Mononuclear cell (primary cell): ENCODE data around the gene RUFY2. TPM values are rescaled to one million over a fixed set of nuclear protein-coding genes. Genes with fewer than 3 reads are reported as not detected.
"Not testable (repeated sequence)": the region's sequence is repeated elsewhere in the genome, so short reads cannot be mapped to it uniquely, and the experiment has no call there.

ENCODE experiments used
- H3K27me3 ChIP-seq: 2 replicates; pipeline ENCODE4 v1.6.0; 2011; ENCODE audit warnings: low read length, control low read depth; ENCODE audit not compliant: insufficient read depth
- H3K4me1 ChIP-seq: 2 replicates; pipeline ENCODE4 v1.5.1; 2011; ENCODE audit warnings: mild to moderate bottlenecking, low read length, control low read depth; ENCODE audit not compliant: insufficient read depth
- H3K4me3 ChIP-seq: 2 replicates; pipeline ENCODE4 v1.5.1; 2011; ENCODE audit warnings: mild to moderate bottlenecking, low read length, moderate library complexity
- H3K9me3 ChIP-seq: 2 replicates; pipeline ENCODE4 v1.5.1; 2011; ENCODE audit warnings: low read depth, mild to moderate bottlenecking, control low read depth, low read length
- total RNA-seq: library from RNA; depleted of rRNA; stranded (reverse); fragments of >200 nt; gene quantifications from one replicate; pipeline ENCODE4 v1.2.3, GENCODE V29; 2012

The RUFY2 gene
- total RNA-seq, 1 donor, result 20.5 TPM

DNA sequence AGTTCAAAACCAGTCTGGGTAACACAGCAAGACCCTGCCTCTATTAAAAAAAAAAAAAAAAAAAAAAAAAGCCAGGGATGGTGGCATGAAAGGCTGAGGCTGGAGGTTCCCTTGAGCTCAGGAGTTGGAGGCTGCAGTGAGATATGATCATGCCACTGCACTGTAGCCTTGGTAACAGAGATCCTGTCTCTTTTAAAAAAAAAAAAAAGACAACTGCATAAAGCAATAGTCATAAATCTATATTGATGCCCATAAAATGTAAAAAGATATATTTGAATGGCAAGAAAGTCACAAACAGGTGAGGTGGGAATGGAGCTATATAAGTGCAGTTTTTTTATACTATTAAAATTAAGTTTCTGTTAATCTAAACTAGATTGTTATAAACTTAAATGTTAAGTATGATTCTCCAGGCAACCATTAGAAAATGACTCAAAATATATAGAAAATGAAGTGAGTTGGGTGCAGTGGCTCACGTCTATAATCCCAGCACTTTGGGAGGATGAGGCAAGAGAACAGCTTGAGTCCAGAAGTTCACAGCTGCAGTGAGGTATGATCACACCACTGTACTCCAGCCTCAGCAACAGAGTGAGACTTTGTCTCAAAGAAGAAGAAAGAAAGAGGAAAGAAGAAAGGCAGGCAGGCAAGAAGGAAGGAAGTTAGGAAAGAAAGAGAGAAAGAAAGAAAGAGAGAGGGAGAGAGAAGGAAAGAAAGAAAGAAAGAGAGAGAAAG, 88.6 kb downstream of the RUFY2 start:
- Histone ChIP-seq H3K4me1 (no peaks in the 10 kb centered on the region), H3K4me3 (no peak overlapping the region), H3K27me3 (no peaks in the 10 kb centered on the region)

DNA sequence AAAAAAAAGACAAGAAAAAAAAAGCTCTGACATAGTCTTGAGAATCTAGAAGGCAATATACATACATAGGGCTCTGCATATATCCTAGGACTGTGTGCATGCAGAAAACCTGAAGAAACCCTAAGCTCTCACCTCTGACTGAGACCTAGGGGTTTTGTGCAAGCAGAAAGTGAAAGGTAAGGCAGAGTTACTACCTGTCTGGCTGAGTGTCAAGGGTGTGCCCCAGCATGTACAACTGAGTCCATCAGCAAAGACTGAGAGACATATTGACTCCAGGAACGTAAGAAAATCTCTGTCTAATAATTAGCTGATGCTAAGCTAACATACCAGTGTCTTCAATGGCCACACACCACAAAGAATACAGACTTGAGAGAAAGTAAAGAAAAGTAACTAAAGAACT, 91.5 kb downstream of the RUFY2 start:
- no peaks in the 10 kb centered on the region for H3K27me3 ChIP-seq
- H3K9me3 ChIP-seq, result peaks cover 13% of the 10 kb centered on the region
- H3K4me3 ChIP-seq, result no peak overlapping the region
- no peaks in the 10 kb centered on the region for H3K4me1 ChIP-seq

More for the DNA sequence above, 88.6 kb downstream of the RUFY2 start:
- peaks cover 13% of the 10 kb centered on the region for H3K9me3 ChIP-seq

DNA sequence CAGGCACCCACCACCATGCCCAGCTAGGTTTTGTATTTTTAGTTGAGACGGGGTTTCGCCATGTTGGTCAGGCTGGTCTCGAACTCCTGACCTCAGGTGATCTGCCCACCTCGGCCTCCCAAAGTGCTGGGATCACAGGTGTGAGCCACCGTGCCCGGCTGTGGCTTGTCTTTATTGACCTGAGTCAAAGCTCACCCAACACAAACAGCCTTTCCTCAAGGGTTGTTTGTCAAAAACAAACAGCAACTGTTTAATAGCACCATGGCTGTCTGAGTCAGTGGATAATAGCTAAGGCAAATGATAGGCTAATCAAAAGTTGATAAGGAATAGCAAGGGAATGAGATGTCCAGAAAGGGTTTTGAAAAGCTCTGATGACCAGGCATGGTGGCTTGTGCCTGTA, 92.1 kb downstream of the RUFY2 start:
- H3K4me1 ChIP-seq, H3K27me3 ChIP-seq, H3K4me3 ChIP-seq: not testable (repeated sequence)
- peaks cover 13% of the 10 kb centered on the region for H3K9me3 ChIP-seq

DNA sequence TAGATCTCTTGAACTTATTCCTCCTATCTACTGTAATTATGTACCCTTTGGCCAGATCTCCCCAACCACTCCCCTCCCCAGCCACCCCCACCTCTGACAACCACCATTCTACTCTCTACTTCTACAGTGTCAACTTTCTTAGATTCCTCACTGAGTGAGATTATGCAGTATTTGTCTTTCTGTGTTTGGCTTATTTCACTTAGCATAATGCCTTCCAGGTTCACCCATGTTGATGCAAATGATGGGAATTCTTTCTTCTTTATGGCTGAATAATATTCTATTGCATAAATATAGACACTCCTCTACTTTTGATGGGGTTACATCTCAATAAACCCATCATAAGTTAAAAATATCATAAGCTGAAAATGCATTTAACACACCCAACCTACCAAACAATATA, 96.5 kb downstream of the RUFY2 start:
- no peak overlapping the region for H3K4me3 ChIP-seq
- H3K27me3 ChIP-seq, result no peaks in the 10 kb centered on the region
- no peaks in the 10 kb centered on the region for H3K9me3 ChIP-seq

DNA sequence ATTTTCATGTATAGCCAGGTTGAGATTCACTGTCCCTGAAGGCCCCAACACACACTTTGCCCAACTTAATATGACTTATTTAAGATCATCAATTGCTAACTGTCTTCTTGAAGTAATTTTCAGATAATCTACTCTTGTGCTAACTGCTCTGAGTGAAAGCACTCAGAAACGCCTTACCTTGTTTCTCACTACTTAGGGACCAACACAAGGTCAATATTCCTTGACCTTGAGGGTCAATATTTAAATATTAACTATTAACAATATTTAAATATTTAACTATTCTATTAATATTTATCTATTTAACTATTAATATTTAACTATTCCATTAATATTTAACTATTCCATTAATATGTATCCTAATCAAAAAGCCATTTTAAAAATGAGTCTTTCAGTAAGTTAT, 101.2 kb downstream of the RUFY2 start:
- Histone ChIP-seq H3K4me1 (peaks cover 13% of the 10 kb centered on the region), H3K4me3 (no peak overlapping the region), H3K9me3 (no peaks in the 10 kb centered on the region), H3K27me3 (no peaks in the 10 kb centered on the region)

More for the DNA sequence above, 96.5 kb downstream of the RUFY2 start:
- H3K4me1 ChIP-seq, result no peaks in the 10 kb centered on the region

DNA sequence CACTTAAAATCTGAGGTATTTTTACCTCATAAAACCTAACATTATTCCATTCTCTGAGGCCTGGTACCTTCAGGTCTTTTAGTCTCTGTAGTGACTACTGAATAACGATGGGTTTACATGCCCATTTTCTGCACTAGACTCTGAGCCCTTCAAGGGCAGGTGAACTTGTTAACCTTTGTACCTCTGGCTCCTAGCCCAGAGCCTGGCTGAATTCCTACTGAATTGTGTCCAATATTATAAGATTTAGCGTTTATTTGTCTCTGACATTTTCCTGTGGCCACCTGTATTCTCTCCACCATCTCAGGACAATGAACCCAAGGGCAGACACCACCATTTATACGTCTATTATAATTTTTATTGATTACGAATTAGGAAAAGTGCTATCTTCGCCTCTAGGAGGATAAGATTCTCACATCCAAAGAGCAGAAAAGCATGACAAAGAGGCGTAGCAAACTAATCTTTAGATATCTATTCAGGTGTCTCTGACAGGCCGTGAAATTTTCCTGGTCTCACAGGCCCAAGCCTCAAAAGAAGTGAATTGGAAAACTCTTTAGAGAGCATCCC, 103.1 kb downstream of the RUFY2 start:
- H3K4me3 ChIP-seq, result no peak overlapping the region
- H3K4me1 ChIP-seq, result peaks cover 25% of the 10 kb centered on the region
- H3K9me3 ChIP-seq, result no peaks in the 10 kb centered on the region
- no peaks in the 10 kb centered on the region for H3K27me3 ChIP-seq

DNA sequence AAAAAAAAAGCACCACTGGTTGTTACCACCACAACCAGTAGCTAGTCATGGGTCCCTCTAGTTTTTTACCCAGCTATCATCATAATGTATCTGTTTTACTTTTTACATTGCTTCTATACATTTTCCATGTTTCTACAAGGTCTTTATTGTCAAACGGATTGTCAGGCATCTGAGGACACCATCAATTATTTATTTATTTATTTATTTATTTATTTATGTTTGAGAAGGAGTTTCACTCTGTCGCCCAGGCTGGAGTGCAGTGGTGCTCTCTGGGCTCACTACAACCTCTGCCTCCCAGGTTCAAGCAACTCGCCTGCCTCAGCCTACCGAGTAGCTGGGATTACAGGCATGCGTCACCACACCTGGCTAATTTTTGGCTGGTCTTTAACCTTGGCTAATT, 104.2 kb downstream of the RUFY2 start:
- H3K4me3 ChIP-seq, result no peak overlapping the region
- peaks cover 25% of the 10 kb centered on the region for H3K4me1 ChIP-seq
- H3K9me3 ChIP-seq, result no peaks in the 10 kb centered on the region
- H3K27me3 ChIP-seq, result no peaks in the 10 kb centered on the region

DNA sequence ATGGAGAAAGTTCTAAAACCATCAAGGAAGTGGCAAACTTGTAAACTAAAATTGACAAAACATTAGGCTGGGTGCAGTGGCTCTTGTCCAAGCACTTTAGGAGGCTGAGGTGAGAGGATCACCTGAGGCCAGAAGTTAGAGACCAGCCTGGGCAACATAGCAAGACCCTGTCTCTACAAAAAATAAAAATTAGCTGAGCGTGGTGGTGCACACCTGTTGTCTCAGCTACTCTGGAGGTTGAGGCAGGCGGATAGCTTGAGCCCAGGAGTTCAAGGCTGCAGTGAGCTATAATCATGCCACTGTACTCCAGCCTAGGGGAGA, 104.6 kb downstream of the RUFY2 start:
- Histone ChIP-seq H3K9me3 (no peaks in the 10 kb centered on the region), H3K27me3 (no peaks in the 10 kb centered on the region), H3K4me3 (no peak overlapping the region), H3K4me1 (peaks cover 25% of the 10 kb centered on the region)

DNA sequence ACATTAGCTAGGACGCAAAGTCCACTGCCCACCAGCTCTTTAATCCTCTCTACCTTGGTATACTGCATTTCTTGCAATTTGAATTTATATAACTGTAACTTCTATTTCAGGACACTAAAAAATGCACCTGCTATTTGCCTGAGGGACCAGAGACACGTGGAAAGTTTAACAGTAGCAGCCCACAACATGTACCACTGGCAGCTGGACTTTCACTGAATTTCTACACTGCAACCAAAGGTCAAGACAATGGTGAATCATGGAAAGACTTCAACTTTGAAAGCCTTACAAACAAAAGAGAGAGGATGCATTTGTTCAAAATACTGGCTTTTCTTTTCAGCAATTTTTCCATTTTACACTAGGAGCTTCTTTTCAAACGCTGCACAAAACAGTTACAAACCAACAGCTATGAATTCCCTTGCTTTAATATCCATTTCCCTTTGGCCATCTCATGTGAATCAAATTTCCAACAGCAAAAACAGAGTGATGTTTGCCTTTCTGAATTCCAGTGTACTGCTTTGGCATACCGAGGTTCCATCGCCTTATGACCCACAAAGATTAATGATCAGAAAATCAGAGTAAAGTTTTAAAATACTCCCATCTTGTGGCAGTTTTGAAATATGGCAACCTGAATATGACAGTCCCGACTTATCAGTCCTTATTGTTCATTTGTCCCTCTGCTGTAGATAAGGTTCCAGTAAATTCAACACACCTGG, 105.1 kb downstream of the RUFY2 start:
- H3K9me3 ChIP-seq, result no peaks in the 10 kb centered on the region
- H3K4me3 ChIP-seq, result no peak overlapping the region
- H3K27me3 ChIP-seq, result no peaks in the 10 kb centered on the region
- peaks cover 25% of the 10 kb centered on the region for H3K4me1 ChIP-seq

DNA sequence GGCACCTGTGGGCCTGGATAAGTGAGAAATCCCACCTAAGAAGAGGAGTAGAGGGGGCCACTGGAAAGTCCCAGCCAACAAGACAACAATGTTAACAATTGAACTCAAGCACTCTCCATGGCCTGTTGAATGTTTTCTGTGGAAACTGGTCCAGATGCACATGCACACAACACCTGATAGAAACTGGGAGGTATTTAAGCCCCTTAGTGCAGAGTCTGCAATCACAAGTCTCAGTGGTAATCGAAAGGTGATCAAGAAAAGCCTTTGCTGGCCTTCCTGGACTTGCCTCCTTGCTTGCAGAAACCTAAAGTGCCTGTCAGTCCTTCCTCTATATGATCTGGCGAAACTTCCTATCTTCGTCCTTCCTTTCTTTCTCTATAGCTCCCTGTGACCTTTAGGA, 105.8 kb downstream of the RUFY2 start:
- Histone ChIP-seq H3K9me3 (no peaks in the 10 kb centered on the region), H3K4me3 (no peak overlapping the region), H3K27me3 (no peaks in the 10 kb centered on the region)

DNA sequence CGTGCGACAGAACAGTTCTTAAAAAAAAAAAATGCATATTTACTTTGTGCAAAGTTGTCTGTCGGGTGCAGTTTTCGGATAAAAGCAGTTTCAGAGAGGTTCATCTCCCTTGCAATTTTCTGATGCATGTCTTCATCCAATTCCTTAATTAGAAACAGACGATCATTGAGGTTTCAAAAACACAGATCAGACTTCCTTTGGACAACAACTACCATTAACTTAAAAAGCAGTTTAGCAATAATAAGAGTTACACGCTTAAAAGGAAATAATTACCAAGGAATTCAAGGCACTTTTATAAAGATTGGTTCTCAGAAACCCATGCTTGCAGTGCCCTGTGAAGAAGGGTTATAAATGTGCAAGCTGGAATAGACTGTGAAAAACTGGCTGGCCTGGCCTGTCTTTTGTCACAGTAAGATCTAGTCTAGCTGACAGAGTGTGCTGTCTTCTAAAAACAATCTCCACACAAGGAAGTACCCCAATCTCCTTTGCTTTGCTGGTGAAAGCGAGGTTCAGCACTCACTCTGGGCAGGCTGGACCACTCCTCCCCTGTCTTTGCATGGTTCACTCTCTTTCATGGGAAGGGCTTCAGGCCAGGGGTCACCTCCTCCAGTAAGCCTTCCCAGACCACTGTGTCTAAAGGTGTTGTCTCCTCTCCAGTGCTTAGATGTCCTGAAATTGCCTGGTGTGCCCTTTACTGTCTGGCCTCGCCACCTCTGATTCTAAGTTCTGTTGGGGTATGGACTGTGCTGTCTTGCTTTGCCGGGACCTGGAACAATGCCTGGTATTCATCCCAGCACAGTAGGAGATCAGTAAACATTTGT, 110.0 kb downstream of the RUFY2 start:
- Histone ChIP-seq H3K27me3 (no peaks in the 10 kb centered on the region), H3K9me3 (no peaks in the 10 kb centered on the region), H3K4me3 (no peak overlapping the region), H3K4me1 (peaks cover 24% of the 10 kb centered on the region)

More for the DNA sequence above, 105.8 kb downstream of the RUFY2 start:
- H3K4me1 ChIP-seq, result peaks cover 25% of the 10 kb centered on the region

Other genes starting within 250 kb of the RUFY2 start
- not detected for gene ATOH7, start 175.2 kb downstream of the RUFY2 start, total RNA-seq
- gene HNRNPH3, start 75.2 kb downstream of the RUFY2 start, total RNA-seq, result 53.4 TPM
- 2.7 TPM for gene PBLD, start 74.3 kb downstream of the RUFY2 start, total RNA-seq
- gene DNA2, start 64.7 kb upstream of the RUFY2 start, total RNA-seq, result 7.5 TPM
- gene SLC25A16, start 120.2 kb upstream of the RUFY2 start, total RNA-seq, result 17.9 TPM
- 1.5 TPM for gene TET1, start 153.1 kb upstream of the RUFY2 start, total RNA-seq